ENCODE measurements around the gene SLC17A1. TPM values are rescaled to one million over a fixed set of nuclear protein-coding genes. Genes with fewer than 3 reads are reported as not detected.

Gene SLC17A1
- total RNA-seq, 1 experiment from 2014 or later: not detected

- DNase-seq (ENCODE audit: low spot score) (no peak), ATAC-seq (no peak)
- H3K4me1 Mint-ChIP-seq: no peaks in the 10 kb centered on the region
- TF ChIP-seq TP53 (CRISPR knock-in tag; IDR thresholded peaks at IDR 0.05) (no peak), SOX15 (CRISPR knock-in tag; IDR thresholded peaks at IDR 0.05) (no peak), TEAD1 (CRISPR knock-in tag; IDR thresholded peaks at IDR 0.05) (no peak), ZNF219 (CRISPR knock-in tag; IDR thresholded peaks at IDR 0.05; ENCODE audit: borderline replicate concordance) (no peak), ZNF423 (CRISPR knock-in tag; IDR thresholded peaks at IDR 0.05) (no peak), TEAD4 (CRISPR knock-in tag; IDR thresholded peaks at IDR 0.05) (no peak), ZNF121 (CRISPR knock-in tag; IDR thresholded peaks at IDR 0.05) (no peak), GABPB1 (CRISPR knock-in tag; IDR thresholded peaks at IDR 0.05) (no peak)
- H3K9me3 Mint-ChIP-seq: no peaks in the 10 kb centered on the region
- H3K36me3 Mint-ChIP-seq: no peaks in the 10 kb centered on the region
- ChIA-PET CTCF (no interaction called here), POLR2A (no interaction called here)
- no peak overlapping the region for H3K27ac Mint-ChIP-seq
- no peak overlapping the region for H3K4me3 Mint-ChIP-seq
- H3K27me3 Mint-ChIP-seq (ENCODE audit: low read depth): peaks cover 5% of the 10 kb centered on the region
These were observed 43.1 kb upstream of the SLC17A1 start for GRCh38 chr6:25874822-25875562.

GRCh38 chr6:25874118-25874517 lies 42.3 kb upstream of the SLC17A1 start, which contains the start of gene SLC17A3:
Gene SLC17A3 (minus strand): TSS chr6:25874243. CDS start chr6:25868387, 5,856 bp downstream.
- DNase-seq (ENCODE audit: low spot score): no peak
- no peak for ATAC-seq
- no peaks in the 10 kb centered on the region for H3K4me1 Mint-ChIP-seq
- TF ChIP-seq MLX (CRISPR knock-in tag; IDR thresholded peaks at IDR 0.05) (no peak), NR1H2 (CRISPR knock-in tag; IDR thresholded peaks at IDR 0.05) (no peak), ETV6 (CRISPR knock-in tag; IDR thresholded peaks at IDR 0.05) (no peak), ZNF138 (CRISPR knock-in tag; conservative IDR thresholded peaks at IDR 0.05) (no peak), NFE2L1 (CRISPR knock-in tag; IDR thresholded peaks at IDR 0.05) (no peak), FOXP4 (CRISPR knock-in tag; IDR thresholded peaks at IDR 0.05) (no peak), SP1 (CRISPR knock-in tag; conservative IDR thresholded peaks at IDR 0.05) (no peak), ATF3 (CRISPR knock-in tag; conservative IDR thresholded peaks at IDR 0.05) (no peak), OVOL2 (CRISPR knock-in tag; IDR thresholded peaks at IDR 0.05; ENCODE audit: borderline replicate concordance) (no peak), HMGA2 (CRISPR knock-in tag; IDR thresholded peaks at IDR 0.05) (no peak), AFF4 (CRISPR knock-in tag; IDR thresholded peaks at IDR 0.05; ENCODE audit: borderline replicate concordance) (no peak), MAX (CRISPR knock-in tag; IDR thresholded peaks at IDR 0.05) (no peak), ELF4 (CRISPR knock-in tag; IDR thresholded peaks at IDR 0.05; ENCODE audit: low read depth) (no peak), RELA (CRISPR knock-in tag; IDR thresholded peaks at IDR 0.05; ENCODE audit: borderline replicate concordance) (no peak), ZNF671 (CRISPR knock-in tag; IDR thresholded peaks at IDR 0.05) (no peak), MXD4 (CRISPR knock-in tag; IDR thresholded peaks at IDR 0.05; ENCODE audit: borderline replicate concordance) (no peak), MYBL2 (CRISPR knock-in tag; IDR thresholded peaks at IDR 0.05) (no peak)
- no peak within 1 kb of the TSS for H3K4me3 Mint-ChIP-seq
- H3K9me3 Mint-ChIP-seq: no peaks in the 10 kb centered on the region
- POLR2A ChIA-PET: no interaction called here
- CTCF ChIA-PET: interaction anchor here (2.8 kb wide), 1 partner anchor 8 kb away, joined by 9 read pairs; no protein-coding TSS in a partner anchor
- peaks cover 5% of the 10 kb centered on the region for H3K27me3 Mint-ChIP-seq (ENCODE audit: low read depth)
- no peak within 1 kb of the TSS for H3K27ac Mint-ChIP-seq
- H3K36me3 Mint-ChIP-seq: no peaks in the 10 kb centered on the region
